HG02571 (cell line): Measurements from ENCODE around the gene CES2.
"Not testable (repeated sequence)": the region's sequence is repeated elsewhere in the genome, so short reads cannot be mapped to it uniquely, and the experiment has no call there.

ENCODE experiments used
- ATAC-seq: cut with Tn5 transposase; IDR thresholded peaks from one replicate; pipeline ENCODE4 v1.9.1; 2021; ENCODE audit warnings: mild to moderate bottlenecking, moderate library complexity; ENCODE audit not compliant: unreplicated experiment

CES2 gene

DNA sequence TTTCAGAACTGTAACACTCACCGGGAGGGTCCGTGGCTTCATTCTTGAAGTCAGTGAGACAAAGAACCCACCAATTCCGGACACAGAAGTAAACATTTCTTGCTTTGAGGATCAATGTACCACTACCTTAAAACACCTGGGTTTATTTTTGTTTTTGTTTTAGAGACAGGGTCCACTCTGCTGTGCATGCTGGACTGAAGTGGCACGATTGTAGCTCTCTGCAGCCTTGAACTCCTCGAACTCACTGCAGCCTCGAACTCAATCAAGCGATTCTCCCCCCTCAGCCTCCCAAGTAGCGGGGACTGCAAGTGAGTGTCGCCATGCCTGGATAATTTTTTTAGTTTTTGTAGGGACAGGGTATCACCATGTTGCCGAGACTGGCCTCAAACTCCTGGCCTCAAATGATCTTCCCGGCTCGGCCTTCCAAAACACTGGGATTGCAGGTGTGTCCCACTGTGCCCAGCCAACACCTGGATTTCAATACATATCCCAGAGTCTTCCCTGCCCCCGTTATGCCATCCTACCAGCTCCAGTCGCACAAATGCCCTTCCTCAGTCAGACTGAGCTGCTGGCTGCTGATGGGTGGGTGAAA is 40.1 kb downstream of the CES2 start:
- ATAC-seq: no peak

DNA sequence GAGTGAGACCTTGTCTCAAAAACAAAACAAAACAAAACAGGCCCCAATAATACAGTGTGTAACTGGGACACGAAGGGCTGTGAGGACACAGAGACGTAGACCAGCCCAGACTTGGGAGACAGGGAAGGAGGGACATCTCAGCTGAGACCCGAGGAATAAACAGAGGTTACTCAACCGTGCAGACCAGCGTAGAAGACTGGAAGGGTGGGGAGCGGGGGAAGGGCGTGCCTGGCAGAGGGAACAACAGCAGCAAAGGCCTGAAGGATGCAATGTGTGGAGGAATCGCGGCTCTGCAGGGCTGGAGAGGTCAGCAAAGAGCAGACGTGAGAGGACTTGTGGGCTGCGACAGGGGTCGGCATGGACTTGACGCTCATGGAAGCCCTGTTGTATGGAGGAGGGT is 41.4 kb downstream of the CES2 start:
- ATAC-seq: no peak

DNA sequence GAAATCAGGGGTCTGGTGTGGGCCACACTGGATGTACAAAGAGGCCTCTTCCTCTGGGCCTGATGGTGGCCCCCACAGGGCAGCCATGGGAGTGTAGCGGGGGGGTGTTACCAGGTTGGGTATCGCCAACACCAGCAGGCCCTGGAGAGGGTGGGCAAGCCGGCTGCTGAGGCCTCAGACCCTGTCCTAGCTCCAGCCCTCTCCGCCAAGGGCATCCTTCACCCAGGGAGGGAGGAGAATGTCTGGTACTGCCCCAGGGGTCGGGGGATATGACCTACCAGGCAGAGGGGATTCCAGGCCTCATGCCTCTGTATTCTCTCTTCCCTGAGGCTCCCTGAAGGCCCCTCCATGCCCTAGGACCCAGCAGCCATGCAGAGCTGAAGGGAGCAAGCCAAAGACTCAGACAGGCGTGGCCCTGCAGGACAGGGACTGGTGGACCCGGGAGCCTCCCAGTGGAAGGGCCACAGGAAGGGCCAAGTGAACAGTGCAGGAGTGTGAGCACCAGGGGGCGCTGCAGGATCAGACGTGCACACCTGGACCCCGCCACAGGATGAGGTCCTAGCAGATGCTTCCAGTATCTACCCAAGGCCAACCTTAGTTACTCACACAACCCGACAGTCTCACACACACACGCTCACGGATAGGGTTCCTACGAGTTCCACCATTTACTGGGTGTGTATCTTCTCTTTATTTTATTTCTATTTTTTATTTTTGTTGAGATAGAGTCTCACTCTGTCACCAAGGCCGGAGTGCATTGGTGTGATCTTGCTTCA is 42.2 kb downstream of the CES2 start:
- no peak for ATAC-seq

DNA sequence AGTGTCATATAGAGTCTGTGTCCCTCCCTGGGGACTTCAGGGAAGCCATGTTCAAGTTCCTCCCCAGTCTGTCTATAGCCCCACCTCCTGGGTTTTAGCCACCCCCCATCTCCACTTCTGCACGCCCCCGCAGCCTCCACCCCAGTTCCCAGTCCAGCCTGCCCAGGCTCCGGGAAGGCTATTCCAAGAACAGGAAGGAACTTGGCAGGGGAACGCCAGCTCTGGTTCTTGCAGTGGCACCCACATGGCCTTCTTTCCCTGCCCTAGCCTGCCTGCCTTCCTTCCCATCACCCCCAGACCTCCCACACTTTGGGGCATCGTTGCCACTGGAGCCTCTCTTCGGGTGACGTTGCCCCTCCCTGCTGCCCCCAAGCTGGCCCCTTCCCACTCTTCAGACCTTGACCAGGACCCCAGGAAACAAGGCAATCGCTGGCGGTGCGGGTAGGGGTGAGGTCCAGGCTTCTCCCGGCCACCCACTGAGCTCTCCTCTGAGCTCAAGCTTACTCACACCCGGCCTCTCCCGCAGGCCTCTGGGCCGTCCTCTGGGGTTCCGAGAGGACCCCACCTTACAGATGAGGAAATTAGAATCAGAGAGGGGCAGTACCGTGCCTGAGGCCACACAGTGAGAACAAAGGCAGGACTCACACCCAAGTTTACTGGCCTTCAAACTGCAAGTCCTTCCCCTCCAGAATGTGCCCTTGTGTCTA is 43.8 kb downstream of the CES2 start:
- ATAC-seq: no peak

DNA sequence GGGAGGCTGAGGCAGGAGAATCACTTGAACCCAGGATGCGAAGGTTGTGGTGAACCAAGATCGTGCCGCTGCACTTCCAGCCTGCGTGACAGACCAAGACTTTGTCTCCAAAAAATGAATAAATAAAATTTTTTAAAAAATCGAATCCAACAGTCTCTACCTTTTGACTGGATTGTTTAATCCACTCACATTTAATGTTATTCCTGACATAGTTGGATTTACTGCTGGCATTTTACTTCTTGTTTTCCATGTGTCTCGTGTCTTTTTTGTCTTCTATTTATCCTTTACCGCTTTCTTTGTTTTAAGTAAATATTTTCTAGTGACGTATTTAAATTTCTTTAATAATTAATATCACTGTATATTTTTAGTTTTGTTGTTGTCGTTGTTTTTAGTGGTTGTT is 47.7 kb downstream of the CES2 start:
- no peak for ATAC-seq

DNA sequence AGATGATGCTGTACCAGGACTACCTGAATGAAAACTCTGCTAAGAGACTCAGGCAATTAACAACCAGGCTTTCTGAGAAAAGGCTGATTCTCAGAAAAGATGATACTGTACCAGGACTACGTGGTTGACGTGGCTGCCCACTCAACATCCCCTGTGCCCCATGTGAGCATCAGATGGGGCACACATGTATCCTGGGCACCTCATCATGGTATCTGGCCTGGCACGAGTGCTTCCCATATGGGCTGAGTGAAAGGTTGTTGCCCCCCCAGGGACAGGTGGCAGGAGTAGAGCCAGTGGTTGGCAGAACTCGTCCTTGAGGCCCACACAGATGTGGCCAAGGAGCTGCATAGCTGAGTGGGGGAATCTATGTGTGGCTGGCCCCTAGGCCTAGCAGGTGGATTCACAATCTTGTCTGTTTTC is 49.6 kb downstream of the CES2 start:
- no peak for ATAC-seq

DNA sequence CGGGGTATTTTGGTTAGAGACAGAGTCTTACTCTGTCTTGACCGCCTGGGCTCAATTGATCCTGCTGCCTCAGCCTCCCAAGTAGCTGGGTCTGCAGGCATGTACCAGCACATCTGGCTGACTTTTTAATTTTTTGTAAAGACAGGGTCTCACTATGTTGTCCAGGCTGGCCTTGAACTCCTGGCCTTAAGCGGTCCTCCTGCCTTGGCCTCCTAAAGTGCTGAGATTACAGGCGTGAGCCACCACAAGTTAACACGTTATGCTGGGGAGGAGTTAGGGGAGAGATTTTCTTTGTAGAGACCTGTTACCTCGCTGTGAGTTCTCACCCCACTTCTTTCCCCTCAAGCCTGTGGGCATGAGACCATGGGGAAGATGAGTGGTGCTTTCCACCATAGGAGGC is 51.2 kb downstream of the CES2 start:
- ATAC-seq: no peak

DNA sequence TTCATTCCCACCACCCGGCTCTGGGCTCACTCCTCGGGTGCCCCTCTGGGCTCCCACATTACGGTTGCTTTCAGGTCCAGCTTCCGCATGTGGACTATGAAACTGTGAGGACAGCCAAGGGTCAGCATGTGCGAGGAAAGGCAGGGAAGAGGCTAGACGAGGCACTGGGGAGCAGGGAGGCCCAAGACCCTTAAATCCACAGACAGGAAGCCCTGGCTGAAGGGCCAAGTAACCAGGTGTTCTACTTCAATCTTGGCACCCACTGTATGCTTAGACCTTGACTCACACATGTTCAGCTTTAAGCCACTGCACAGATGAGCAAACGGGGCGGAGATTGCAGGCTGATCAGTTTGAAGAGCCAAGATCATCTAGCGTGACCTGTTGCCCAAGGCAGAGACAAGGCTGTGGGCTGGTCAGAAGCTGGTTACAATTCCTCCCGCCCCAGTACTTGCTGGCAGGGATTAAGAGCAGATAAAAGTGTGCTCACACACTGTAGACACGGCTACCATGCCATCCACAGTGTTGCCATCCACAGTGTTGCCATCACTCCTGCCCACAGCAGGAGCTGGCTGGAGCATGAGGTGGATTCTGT is 53.0 kb downstream of the CES2 start, which contains the start of gene CES4A:
CES4A (plus strand) TSS at position 393 of the 592 bp plus-strand sequence; CDS start at position 577, 184 bp downstream.
- ATAC-seq: no peak

DNA sequence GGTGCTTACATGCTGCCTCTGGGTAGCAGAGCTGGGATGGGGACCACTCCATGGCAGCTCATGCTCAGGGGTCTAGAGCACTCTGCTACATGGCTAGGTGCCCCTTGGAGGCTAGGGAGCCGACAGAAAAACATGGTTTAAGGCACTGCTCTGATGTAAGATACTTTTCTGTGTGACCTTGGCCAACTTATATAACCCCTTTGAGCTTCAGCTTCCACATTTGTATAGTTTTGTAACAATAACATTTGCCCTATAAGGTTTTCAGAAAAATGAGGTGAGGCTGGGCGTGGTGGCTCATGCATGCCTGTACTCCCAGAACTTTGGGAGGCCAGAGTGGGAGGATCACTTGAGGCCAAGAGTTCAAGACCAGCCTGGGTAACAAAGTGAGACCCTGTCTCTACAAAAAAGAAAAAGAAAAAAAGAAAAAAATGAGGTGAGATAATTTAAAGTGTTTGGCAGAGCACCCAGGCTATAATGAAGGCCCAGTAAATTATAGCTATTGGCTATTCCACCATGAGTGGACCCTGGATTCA is 56.3 kb downstream of the CES2 start:
- no peak for ATAC-seq

DNA sequence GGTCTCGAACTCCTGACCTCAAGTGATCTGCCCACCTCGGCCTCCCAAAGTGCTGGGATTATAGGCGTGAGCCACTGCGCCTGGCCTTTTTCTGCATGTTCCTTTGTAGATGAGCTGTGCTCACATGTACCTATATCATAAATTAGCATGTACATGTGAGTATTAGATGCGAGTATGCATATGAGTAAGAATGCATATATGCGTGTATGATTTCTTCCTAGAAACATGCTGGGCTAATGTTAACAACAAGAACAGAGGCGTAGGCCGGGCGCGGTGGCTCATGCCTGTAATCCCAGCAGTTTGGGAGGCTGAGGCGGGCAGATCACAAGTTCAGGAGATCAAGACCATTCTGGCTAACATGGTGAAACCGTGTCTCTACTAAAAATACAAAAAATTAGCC is 58.2 kb downstream of the CES2 start:
- not testable (repeated sequence) for ATAC-seq
